OCI-LY1 (cell line): Measurements from ENCODE around the gene TINAGL1.

Experiments used
- H2AFZ ChIP-seq: fragments of 200-600 bp; sonication (generic), shearing (Covaris generic); 2 replicates; pipeline ENCODE4 v1.6.0; 2014; ENCODE audit warnings: antibody characterized with exemption, mild to moderate bottlenecking, low read length
- H3F3A ChIP-seq: fragments of 200-600 bp; sonication (generic), shearing (Covaris generic); 2 replicates; pipeline ENCODE4 v1.6.0; 2014; ENCODE audit warnings: mild to moderate bottlenecking, antibody characterized with exemption, low read length, moderate library complexity; ENCODE audit not compliant: insufficient read depth
- H3K27ac ChIP-seq: fragments of 200-600 bp; sonication (generic); 2 replicates; pipeline ENCODE4 v1.5.1; 2014; ENCODE audit warnings: low read length, mixed run types, mild to moderate bottlenecking, low read depth; ENCODE audit not compliant: poor library complexity, severe bottlenecking
- H3K27me3 ChIP-seq: fragments of 200-600 bp; sonication (generic); 2 replicates; pipeline ENCODE4 v1.6.0; 2014; ENCODE audit warnings: antibody characterized with exemption, mild to moderate bottlenecking, low read length, moderate library complexity; ENCODE audit not compliant: insufficient read depth
- H3K36me3 ChIP-seq: fragments of 200-600 bp; sonication (generic); 2 replicates; pipeline ENCODE4 v1.6.1; 2014; ENCODE audit warnings: mild to moderate bottlenecking, antibody characterized with exemption, low read length, moderate library complexity, mixed read lengths; ENCODE audit not compliant: insufficient read depth
- H3K4me1 ChIP-seq: fragments of 200-600 bp; sonication (generic); 2 replicates; pipeline ENCODE4 v1.5.1; 2014; ENCODE audit warnings: mild to moderate bottlenecking, low read length, moderate library complexity; ENCODE audit not compliant: insufficient read depth, severe bottlenecking
- H3K4me2 ChIP-seq: fragments of 200-600 bp; sonication (generic), shearing (Covaris generic); 2 replicates; pipeline ENCODE4 v1.6.1; 2014; ENCODE audit warnings: low read length
- H3K4me3 ChIP-seq: fragments of 200-600 bp; sonication (generic); 2 replicates; pipeline ENCODE4 v1.5.1; 2014; ENCODE audit warnings: low read length, low read depth, mild to moderate bottlenecking, mixed read lengths; ENCODE audit not compliant: poor library complexity, severe bottlenecking
- H3K79me2 ChIP-seq: fragments of 200-600 bp; shearing (Covaris generic); 2 replicates; pipeline ENCODE4 v1.6.1; 2016; ENCODE audit warnings: mixed run types, low read length, mixed read lengths; ENCODE audit not compliant: insufficient read depth
- H3K9ac ChIP-seq: fragments of 200-600 bp; sonication (generic), shearing (Covaris generic); 2 replicates; pipeline ENCODE4 v1.6.1; 2014; ENCODE audit warnings: mild to moderate bottlenecking, low read length, mixed read lengths
- H3K9me2 ChIP-seq: fragments of 200-600 bp; sonication (generic), shearing (Covaris generic); 2 replicates; pipeline ENCODE4 v1.6.1; 2014; ENCODE audit warnings: low read depth, mild to moderate bottlenecking, low read length, mixed read lengths
- H3K9me3 ChIP-seq: fragments of 200-600 bp; shearing (Covaris generic); 2 replicates; pipeline ENCODE4 v1.6.1; 2014; ENCODE audit warnings: low read length, mixed read lengths
- H4K20me1 ChIP-seq: fragments of 200-600 bp; sonication (generic), shearing (Covaris generic); 2 replicates; pipeline ENCODE4 v1.6.0; 2016; ENCODE audit warnings: mild to moderate bottlenecking, low read length; ENCODE audit not compliant: insufficient read depth
- CTCF ChIP-seq: fragments of 200-600 bp; sonication (generic), shearing (Covaris generic); IDR thresholded peaks from 2 replicates; pipeline ENCODE4 v1.5.1; 2017; ENCODE audit warnings: mild to moderate bottlenecking, antibody characterized with exemption, low read length, moderate library complexity, mixed read lengths
- EZH2 ChIP-seq: fragments of 200-600 bp; sonication (generic), shearing (Covaris generic); IDR thresholded peaks from 2 replicates; pipeline ENCODE4 v1.8.0; 2017; ENCODE audit warnings: borderline replicate concordance, mixed run types, mild to moderate bottlenecking, antibody characterized with exemption, low read length, moderate library complexity, mixed read lengths

TINAGL1 gene

DNA sequence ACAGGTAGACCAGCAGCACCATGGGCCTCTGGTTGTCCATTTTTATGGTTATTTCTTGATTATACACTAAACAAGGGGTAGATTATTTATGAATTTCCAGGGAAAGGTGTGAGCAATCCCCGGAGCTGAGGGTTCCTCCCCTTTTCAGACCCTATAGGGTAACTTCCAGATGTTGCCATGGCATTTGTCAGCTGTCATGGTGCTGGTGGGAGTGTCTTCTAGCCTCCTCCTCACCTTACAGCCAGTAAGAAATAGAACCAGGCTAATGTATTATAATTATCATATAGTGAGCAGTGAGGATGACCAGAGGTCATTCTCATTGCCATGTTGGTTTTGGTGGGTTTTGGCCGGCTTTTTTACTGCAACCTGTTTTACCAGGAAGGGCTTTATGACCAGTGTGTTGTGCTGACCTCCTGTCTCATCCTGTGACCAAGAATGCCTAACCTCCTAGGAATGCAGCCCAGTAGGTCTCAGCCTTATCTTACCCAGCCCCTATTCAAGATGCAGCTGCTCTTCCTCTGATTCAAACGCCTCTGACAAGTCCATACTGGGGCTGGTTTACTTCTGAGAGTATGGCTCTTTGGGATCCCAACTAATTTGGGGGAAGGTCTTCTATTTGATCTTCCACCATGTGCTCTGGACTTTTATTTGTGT, 13.5 kb upstream of the TINAGL1 start:
- Histone ChIP-seq H3K4me3 (no peak overlapping the region), H3F3A (no peaks in the 10 kb centered on the region), H3K36me3 (no peaks in the 10 kb centered on the region), H3K4me2 (no peak overlapping the region), H2AFZ (no peak overlapping the region), H3K9me2 (no peaks in the 10 kb centered on the region), H3K9me3 (no peaks in the 10 kb centered on the region), H4K20me1 (no peaks in the 10 kb centered on the region), H3K4me1 (no peaks in the 10 kb centered on the region), H3K9ac (no peak overlapping the region), H3K27ac (no peak overlapping the region), H3K27me3 (no peaks in the 10 kb centered on the region; the same call in 1 of the 2 replicates), H3K79me2 (no peaks in the 10 kb centered on the region)
- no peak for TF ChIP-seq CTCF
- no peak for TF ChIP-seq EZH2

DNA sequence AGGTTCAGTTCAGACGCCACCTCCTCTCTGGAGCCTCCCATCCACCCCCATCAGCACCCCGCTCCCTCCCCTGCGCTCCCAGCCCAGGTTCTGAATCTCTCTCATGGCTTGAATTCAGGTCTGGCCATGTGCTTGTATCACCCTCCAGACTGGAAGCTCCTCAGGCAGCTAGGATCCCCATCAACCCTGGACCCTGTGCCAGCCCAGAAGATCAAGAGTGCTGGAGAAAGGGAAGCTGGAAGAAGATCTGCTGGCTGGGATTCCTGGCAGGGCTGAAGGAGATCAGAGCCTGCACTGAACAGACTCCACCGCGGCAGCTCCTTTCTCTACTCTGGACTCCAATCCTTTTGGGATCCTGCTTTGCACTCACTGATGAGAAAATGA, 11.7 kb upstream of the TINAGL1 start:
- no peak for TF ChIP-seq EZH2
- no peak for TF ChIP-seq CTCF

DNA sequence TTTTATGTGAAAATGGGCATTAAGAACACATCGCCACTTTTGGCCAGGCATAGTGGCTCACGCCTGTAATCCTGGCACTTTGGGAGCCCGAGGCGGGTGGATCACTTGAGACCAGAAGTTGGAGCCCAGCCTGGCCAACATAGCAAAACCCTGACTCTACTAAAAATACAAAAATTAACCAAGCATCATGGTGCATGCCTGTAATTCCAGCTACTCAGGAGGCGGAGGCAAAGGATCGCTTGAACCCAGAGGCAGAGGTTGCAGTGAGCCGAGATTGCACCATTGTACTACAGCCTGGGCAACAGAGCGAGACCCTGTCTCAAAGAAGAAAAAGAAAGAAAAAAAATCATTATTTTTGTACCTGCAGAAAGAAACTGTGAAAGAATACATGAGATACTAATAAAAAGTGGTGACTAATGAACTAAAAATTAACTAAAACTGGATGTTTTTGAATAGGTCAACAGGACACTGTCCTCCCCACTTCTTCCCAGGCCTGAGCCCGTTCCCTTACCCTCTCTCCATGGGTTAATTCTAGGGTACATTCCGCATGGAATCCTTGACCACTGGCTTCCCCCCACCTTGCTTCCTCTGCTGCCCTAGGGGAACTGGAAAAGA, 8.3 kb upstream of the TINAGL1 start:
- TF ChIP-seq CTCF (no peak), EZH2 (no peak)
- Histone ChIP-seq H3K9me3 (no peaks in the 10 kb centered on the region), H3K27ac (no peak overlapping the region), H3K4me1 (no peaks in the 10 kb centered on the region), H3K4me2 (no peak overlapping the region), H2AFZ (no peak overlapping the region), H4K20me1 (no peaks in the 10 kb centered on the region), H3K9me2 (no peaks in the 10 kb centered on the region), H3K36me3 (no peaks in the 10 kb centered on the region), H3K9ac (no peak overlapping the region), H3F3A (no peaks in the 10 kb centered on the region), H3K4me3 (no peak overlapping the region), H3K27me3 (peaks cover 10% of the 10 kb centered on the region; the same call in 1 of the 2 replicates), H3K79me2 (no peaks in the 10 kb centered on the region)

More for the DNA sequence above, 11.7 kb upstream of the TINAGL1 start:
- no peaks in the 10 kb centered on the region for H3K36me3 ChIP-seq
- H3K4me3 ChIP-seq = no peak overlapping the region
- no peaks in the 10 kb centered on the region for H3K4me1 ChIP-seq
- H3F3A ChIP-seq = no peaks in the 10 kb centered on the region
- no peak overlapping the region for H3K9ac ChIP-seq
- H3K4me2 ChIP-seq = no peak overlapping the region
- H3K79me2 ChIP-seq = no peaks in the 10 kb centered on the region
- H3K27me3 ChIP-seq = peaks cover 10% of the 10 kb centered on the region; the same call in 1 of the 2 replicates
- H3K9me2 ChIP-seq = no peaks in the 10 kb centered on the region
- no peaks in the 10 kb centered on the region for H4K20me1 ChIP-seq
- H2AFZ ChIP-seq = no peak overlapping the region
- H3K9me3 ChIP-seq = no peaks in the 10 kb centered on the region
- no peak overlapping the region for H3K27ac ChIP-seq
